HG03521 (cell line): ENCODE results near the gene GPR149.

Source experiments
- ATAC-seq: cut with Tn5 transposase; IDR thresholded peaks from one replicate; pipeline ENCODE4 v1.9.1; 2021; ENCODE audit warnings: mild to moderate bottlenecking, moderate library complexity; ENCODE audit not compliant: unreplicated experiment

Gene GPR149

DNA sequence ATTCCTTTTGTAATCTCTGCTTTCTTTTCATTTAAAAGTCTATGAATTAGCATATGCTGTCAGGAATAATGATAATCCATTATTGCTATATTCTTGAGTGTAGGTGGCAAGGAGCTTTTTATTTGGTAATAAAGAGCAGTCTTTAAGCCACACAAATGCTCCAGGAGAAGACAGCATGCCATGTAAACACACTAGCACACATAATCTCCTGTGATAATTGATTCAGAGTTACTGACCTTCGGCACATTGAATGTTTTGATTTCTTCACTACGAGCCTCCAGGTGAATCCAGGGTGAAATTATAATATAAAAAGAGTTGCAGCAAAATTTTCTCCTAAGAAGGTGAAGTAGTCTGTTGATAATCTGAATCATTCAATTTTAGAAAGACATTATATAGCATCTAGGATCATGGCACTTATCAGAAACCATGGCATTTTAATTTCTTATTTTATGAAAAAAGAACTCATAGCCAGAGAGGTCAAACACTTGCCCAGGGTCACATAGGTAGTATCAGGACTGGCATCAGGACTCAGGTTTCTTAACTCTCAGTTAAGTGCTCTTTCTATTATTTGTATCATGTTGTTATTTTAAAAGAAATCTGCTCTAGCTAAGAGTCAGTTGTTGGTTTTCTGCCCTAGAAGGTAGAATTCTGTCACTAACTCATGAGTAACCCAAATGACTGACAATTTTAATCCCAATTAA, 84.4 kb downstream of the GPR149 start:
- no peak for ATAC-seq

DNA sequence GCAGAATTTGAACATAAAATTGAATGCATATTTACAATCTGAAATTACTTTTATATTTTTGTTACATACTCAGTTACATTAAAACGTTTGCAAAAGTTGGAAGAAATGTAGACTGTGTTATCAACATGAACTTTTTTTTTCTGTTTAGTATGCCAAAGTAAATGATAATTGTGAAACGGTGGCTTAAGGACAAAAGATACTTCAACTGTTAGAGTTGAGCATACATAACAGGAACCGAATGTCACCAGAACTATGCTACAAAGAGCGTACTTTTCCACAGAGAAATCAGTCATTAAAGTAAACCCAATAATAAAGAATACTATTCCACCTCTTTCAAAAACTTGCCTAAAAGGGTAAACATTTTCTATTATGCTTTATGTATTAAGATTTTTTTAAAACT, 91.4 kb downstream of the GPR149 start:
- ATAC-seq: no peak

DNA sequence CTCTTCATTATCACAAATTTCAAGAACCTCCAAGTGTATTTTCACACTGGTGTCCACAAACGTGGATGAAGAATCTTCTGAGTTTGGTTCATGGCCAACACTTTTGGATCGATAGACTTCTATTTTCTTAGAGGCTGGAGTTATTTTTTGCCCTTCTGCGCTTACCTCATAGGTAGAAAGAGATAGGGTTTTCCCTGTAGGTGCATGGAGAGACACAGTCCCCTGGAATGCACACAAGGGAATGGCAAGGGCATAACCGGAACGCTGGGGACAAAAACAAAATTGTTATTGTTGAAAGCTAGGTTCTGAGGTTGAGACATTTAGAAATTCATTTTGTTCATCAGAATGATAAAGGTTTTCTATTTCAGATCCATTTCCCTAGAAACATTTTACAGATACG, 92.0 kb downstream of the GPR149 start:
- no peak for ATAC-seq

DNA sequence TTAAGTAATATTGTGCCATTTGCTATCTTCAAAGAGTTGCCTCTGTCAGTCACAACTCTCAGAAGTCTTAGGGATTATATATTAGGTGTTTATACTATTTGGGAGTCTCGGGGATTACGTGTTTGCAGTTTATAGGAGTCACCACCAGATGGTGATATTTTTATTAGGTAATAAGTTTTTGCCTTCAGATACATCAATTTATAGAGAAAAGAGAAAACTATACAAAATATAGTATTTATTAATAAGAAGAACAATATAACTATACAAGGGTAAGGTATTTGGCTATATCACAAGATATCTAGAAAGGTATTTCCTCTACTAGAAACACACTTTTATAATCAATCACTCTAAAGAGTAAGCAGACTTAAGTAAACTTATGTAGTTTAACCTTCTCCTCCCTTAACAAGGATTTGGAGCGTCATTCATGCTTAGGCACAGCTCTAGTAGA, 95.0 kb downstream of the GPR149 start:
- ATAC-seq: no peak

DNA sequence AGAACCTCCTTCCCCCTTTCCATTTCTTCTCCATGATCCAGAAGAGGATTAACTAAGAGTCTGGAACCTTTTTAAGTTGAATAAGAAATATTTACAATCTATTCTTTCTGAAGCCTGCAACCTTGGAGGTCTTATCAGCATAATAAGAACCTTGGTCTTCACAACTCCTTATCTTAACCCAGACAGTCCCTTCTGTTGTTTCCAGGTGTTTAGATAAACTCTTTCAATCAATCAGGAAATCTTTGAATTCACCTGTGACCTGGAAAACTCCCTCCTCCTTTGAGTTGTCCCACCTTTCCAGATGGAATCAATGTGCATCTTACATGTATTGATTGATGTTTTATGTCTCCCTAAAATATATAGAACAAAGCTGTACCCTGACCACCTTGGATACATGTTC, 102.1 kb downstream of the GPR149 start:
- no peak for ATAC-seq

DNA sequence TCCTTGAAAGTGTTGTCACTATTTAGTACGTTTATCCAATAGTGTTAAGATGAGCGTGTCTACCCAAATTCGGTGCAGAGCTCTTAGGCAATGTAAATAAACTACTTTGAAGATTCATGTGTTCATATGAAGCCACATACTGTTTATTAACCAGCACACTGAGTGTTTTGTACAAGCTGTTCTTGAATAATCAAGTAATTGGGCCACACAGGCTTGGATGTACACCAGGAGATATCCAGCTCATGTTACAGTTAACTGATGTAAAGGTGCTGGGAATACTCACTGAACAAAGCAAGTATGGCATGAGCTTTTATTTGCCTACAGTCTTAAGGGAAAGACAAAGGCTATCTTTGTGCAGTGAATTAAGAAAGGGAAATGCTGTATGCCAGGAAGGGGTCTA, 105.1 kb downstream of the GPR149 start:
- no peak for ATAC-seq

DNA sequence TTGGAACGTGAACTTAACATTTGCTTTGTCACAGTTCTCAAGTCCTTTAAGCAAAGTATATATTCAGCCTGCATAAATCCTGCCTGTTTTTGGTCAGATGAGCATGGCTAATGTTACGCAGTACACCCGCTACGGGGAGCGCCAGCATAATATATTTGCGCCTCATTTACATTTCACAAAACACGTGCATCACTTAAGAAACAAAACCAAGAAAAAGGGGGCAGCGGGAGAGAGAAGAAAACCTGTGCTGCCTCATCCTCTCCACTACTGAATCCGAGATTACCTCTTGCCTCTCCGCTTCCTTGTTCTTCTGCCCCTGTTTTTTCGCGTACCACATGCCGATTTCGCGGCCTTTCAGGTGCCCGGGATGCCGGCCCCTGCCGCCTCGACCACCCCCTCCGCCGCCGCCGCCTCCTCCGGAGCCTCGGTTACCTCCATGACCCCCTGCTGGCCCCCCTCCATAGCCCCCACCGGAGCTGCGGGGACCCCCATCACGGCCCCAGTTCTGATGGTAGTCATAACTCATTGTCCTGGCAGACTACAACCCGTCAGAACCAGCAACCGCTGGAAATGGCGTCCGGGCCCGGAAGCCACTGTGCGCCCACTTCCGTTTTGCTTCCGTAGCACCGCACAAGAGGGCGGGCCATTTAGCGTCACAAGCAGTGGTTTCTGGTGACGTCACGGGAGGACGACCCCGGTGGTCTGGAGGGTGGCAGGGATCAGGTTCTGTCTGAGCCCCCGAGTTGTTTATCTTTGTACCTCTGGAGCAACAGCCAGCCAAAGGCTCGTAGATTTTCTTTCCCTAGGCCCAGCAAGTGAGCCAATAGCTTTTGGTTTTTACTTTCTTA, 105.9 kb downstream of the GPR149 start, which contains the start of gene DHX36:
DHX36 (minus strand) TSS at position 597 of the 848 bp plus-strand sequence; CDS start at position 526, 71 bp downstream.
- ATAC-seq: peak; percentile 94

DNA sequence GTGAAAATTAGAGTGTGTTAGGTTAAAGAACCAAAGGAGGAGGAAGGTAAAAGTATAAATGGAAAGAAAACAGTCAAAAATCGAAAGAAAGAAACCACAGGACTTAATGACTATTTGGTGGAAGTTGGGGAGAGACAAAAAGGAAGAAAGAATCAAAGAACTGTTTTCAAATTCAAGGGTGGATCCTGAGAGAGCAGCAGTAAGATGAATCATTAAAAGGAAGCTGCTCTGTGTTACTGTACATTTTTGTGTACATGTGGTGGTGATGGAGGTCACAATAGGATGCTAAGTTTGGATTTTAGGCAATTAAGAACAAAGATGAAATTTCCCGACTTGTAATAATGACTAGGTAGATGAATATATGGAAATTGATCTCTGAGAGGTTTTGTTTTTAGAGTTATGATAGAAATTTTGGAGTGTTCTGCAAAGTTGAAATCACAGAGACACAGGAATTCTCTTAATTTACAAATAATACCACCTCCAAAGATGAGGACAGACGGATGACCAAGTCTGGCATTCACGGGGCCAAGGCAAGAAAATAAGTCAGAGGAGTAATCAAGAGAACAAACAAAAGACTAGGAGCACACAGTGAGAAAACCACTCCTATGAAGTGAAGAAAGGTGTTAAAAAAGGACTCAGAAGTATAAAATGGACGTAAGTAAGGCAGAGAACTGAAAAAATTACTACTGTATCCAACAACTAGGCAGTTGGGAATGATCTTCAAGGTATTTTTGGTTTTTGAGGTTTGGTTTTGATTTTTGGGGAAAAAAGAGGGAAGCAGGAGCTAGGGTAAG, 112.8 kb downstream of the GPR149 start:
- ATAC-seq: no peak

DNA sequence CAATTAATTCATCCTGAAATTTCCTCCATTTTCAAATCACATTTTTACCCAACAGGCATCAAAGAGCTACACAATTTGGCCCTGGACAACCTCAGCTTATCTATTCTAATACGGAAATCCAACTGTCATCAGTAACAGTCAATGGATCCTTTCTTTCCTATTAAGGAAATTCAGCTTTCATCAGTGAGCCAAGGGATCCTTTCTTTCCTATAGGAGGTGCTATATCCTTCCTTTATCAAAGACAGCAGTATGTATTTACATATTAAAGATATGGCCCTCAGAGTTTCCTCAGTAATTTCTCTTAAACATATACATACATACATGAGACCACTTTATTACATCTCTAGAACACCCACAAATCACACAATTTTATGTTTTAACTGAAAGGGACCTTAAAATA, 115.8 kb downstream of the GPR149 start:
- ATAC-seq: no peak

DNA sequence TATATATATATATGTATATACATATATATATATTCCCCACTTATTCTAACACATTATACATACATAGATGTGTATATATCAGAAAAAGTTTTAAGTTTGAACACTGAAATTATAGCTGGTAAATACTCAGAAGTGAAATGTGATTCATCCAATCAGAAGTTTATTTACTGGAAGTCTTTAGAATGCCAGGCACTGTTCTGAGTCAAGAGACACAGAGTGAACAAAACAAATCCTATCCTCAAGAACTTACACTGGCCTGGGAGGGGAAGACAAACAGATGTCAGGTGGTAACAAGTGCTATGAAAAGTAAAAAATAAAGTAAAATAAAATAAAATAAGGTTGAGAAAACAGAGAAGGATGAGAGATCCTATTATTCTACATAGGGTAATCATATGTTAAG, 119.2 kb downstream of the GPR149 start:
- ATAC-seq: no peak

DNA sequence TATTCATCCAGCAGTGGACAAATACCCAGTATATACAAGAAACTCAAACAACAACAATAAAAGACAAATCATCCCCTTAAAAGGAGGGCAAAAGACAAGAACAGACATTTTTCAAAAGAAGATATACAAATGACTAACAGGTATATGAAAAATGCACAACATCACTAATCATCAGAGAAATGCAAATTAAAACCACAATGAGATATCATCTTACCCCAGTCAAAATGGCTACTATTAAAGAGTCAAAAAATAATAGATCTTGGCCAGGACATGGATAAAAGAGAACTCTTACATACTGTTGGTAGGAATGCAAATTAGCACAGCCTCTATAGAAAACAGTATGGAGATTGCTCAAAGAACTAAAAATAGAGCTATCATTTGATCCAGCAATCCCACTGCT, 122.6 kb downstream of the GPR149 start:
- ATAC-seq: no peak

DNA sequence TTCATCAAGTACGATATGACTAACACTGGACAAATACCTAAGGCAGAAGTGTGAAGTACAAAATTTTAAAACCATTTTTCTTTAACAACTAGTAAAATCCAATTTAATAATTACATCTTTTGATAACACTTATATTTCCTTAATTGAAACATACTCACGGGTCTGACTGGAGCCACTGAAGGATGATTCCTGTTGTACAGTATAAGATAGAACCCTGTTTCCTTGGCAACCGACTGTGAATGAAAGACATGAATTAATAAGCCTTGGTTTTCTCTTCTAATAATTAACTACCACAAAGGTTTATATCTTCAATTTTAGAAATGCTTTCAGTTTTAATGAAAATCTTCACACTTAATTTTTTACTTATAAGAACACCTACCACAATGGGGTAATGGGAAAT, 125.1 kb downstream of the GPR149 start:
- ATAC-seq: no peak

DNA sequence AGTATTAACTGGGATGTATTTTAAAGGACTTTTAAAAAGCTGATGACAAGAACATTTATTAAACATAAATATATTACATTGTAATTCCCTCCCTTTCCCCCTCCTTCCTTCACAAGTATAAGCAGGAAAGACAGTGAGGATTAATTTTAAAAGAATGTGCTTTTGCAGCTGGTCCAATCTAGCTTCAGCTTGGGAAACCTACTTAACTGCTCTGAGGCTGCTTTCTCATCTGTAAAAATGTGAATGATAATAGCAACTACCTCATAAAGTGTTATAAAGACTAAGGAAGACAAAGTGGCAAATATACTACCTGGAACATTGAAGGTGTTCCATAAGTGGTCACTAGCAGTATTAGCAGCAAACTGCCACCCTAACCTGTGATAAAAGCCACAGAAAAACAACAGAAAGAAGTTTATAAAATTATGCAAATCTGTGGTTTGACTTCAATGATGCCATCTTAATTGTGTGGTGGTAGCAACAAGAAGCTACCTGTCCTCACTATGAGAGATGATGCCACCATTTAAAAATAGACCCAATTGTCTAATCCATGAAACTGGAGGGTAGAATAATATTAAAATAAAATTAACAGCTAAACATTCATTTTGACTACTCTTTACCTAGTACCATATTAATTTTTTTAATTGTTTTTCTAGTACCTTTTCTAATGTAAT, 125.7 kb downstream of the GPR149 start:
- no peak for ATAC-seq

DNA sequence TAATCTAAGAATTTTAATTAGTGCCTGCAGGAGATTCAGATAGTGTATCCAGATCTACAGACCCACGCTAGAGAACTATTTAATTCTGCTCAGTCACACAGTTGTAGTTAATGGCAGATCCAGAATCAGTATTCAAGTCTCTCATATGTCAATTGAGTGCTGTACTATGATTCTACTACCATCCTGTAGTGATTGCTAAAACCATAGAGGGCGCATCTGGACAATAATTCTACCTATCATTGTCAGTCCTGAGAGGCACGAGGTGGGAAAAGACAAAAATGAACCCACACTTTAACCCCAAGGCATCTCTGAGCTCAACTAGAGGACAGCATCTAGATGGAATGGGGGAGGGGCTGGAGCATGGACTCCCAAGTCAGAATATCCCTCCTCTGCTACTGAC, 128.4 kb downstream of the GPR149 start:
- ATAC-seq: no peak

DNA sequence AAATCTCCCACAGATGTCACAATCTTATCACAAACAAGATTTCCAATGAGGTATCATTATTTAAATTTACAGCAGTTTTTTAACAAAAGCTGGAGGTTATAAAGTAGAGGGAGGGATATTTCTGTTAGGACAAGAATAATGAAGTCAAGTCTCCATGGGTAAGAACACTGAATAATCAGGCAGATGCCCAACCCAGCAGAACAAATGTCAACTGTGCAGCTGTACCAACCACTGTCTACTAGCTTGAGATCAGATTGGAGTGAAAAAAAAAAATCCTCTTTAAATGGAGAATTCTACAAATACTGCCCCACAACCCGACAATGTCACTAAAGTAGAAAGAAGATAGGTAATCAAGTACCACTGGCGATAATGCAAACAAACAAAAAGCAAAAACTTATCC, 136.0 kb downstream of the GPR149 start:
- ATAC-seq: no peak

DNA sequence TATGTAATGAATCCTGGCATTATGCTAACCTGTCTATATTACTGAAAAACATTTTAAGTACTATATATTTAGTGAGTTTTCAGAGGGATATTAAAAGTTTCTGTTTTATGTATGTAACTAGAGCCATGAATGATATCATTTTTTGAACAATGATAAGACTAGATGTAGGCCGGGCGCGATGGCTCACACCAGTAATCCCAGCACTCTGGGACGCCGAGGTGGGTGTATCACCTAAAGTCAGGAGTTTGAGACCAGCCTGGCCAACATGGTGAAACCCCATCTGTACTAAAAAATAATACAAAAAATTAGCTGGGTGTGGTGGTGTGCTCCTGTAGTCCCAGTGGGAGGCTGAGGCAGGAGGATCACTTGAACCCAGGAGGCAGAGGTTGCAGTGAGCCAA, 139.8 kb downstream of the GPR149 start:
- ATAC-seq: no peak
